HCT116 (cell line): ENCODE results near the gene SLC9A7.

Experiments
- CTCF ChIP-seq, 3 experiments: fragments of 200-600 bp in 1 of 3; sonication (generic) in 1 of 3; IDR thresholded peaks in 2 of 3; conservative IDR thresholded peaks in 1 of 3; 2 replicates each; pipeline ENCODE4 v1.5.1; 2012 to 2017; ENCODE audit warnings: low read depth in 2 of 3, low read length in 2 of 3, antibody characterized with exemption in 1 of 3, borderline replicate concordance in 1 of 3, control low read depth in 1 of 3, mild to moderate bottlenecking in 1 of 3, mixed read lengths in 1 of 3, mixed run types in 1 of 3, moderate library complexity in 1 of 3; ENCODE audit not compliant: insufficient read depth in 1 of 3
- EZH2 ChIP-seq: fragments of 200-600 bp; sonication (generic); IDR thresholded peaks from 2 replicates; pipeline ENCODE4 v1.6.1; 2017; ENCODE audit warnings: antibody characterized with exemption, mixed run types
- EZH2phosphoT487 ChIP-seq: fragments of 200-600 bp; IDR thresholded peaks from 2 replicates; pipeline ENCODE4 v1.6.1; 2018; ENCODE audit warnings: antibody characterized with exemption, borderline replicate concordance
- JUND ChIP-seq: IDR thresholded peaks from 2 replicates; pipeline ENCODE4 v1.6.1; 2012
- POLR2A ChIP-seq: IDR thresholded peaks from 2 replicates; pipeline ENCODE4 v1.7.0; 2011; ENCODE audit warnings: borderline replicate concordance; ENCODE audit not compliant: insufficient read depth, insufficient read length; ENCODE audit errors: extremely low read depth
- POLR2AphosphoS5 ChIP-seq: IDR thresholded peaks from 2 replicates; pipeline ENCODE4 v1.6.1; 2011; ENCODE audit warnings: mild to moderate bottlenecking, low read depth, low read length, moderate library complexity
- RAD21 ChIP-seq: IDR thresholded peaks from 2 replicates; pipeline ENCODE4 v1.6.1; 2012; ENCODE audit warnings: low read depth, mild to moderate bottlenecking
- SRF ChIP-seq: IDR thresholded peaks from 2 replicates; pipeline ENCODE4 v1.6.1; 2012; ENCODE audit warnings: low read depth
- TCF7L2 ChIP-seq: IDR thresholded peaks from 2 replicates; pipeline ENCODE4 v1.7.0; 2011; ENCODE audit warnings: borderline replicate concordance, inconsistent platforms; ENCODE audit not compliant: insufficient read depth, insufficient read length; ENCODE audit errors: extremely low read depth
- ZNF274 ChIP-seq: fragments of 200-500 bp; sonication (Bioruptor generic); IDR thresholded peaks from 2 replicates; pipeline ENCODE4 v1.6.1; 2014; ENCODE audit warnings: mild to moderate bottlenecking, low read depth, low read length, inconsistent platforms
- TF ChIP-seq, protein P1 (sequence below): IDR thresholded peaks from 2 replicates; pipeline ENCODE4 v1.6.1; 2012
- TF ChIP-seq, protein P2 (sequence below): IDR thresholded peaks from 2 replicates; pipeline ENCODE4 v1.6.1; 2012

DNA sequence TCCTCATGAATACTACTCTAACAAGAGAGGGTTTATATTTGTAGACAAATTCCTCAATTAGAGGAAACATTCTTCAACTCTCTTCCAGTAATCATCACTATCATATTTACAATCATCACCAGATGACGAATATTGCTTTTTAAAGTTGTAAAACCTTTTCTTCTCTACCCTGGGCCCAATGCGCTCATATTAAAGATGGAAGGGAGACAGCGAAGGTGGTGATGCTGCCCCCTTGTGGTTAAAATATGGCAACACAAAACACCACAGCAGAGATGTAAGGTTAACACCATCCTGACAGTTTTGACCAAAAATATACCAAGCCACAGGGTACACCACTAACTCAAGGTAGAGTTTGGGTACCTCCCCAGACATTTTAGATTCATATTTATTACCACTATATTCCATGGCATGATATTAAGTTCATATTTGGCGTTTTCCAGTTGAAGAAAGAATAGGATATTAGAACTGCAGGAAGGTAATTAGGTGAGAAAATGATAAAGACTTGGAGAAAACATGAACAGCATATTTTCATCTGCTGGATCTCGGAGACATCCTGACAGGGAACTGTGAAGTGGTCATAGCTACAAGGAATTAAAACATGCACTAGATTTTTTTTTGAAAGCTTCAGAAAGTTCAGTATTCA, 72.8 kb downstream of the SLC9A7 start:
- peak; percentile 24 to 60 (median 52); a peak in 5 of 6 replicates for TF ChIP-seq CTCF (IDR thresholded peaks at IDR 0.05 in 2 of 3, conservative IDR thresholded peaks at IDR 0.05 in 1 of 3; ENCODE audit: borderline replicate concordance in 1 of 3, insufficient read depth in 1 of 3, low read depth in 2 of 3, low read length in 2 of 3)
- no peak for TF ChIP-seq POLR2AphosphoS5
- TF ChIP-seq, protein P1, sequence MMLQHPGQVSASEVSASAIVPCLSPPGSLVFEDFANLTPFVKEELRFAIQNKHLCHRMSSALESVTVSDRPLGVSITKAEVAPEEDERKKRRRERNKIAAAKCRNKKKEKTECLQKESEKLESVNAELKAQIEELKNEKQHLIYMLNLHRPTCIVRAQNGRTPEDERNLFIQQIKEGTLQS = no peak
- TF ChIP-seq POLR2A = no peak
- TF ChIP-seq, protein P2, sequence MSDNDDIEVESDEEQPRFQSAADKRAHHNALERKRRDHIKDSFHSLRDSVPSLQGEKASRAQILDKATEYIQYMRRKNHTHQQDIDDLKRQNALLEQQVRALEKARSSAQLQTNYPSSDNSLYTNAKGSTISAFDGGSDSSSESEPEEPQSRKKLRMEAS = no peak
- no peak for TF ChIP-seq EZH2
- TF ChIP-seq SRF = no peak
- TF ChIP-seq EZH2phosphoT487 = no peak
- TF ChIP-seq TCF7L2 = no peak
- TF ChIP-seq ZNF274 = no peak
- TF ChIP-seq JUND = no peak
- peak; percentile 54 for TF ChIP-seq RAD21
